GM18907 (cell line): ENCODE measurements around the gene KRTAP1-4.
"Not testable (repeated sequence)": the region's sequence is repeated elsewhere in the genome, so short reads cannot be mapped to it uniquely, and the experiment has no call there.

Experiments
- ATAC-seq: cut with Tn5 transposase; IDR thresholded peaks from one replicate; pipeline ENCODE4 v1.9.1; 2021; ENCODE audit warnings: mild to moderate bottlenecking, moderate library complexity; ENCODE audit not compliant: unreplicated experiment

KRTAP1-4 gene

GRCh38 chr17:41029633-41030245 is at the start of gene KRTAP1-4:
Gene KRTAP1-4, minus strand, starts transcription at chr17:41030195. Its CDS starts 117 bp downstream, at chr17:41030078.
- ATAC-seq, result no peak

DNA sequence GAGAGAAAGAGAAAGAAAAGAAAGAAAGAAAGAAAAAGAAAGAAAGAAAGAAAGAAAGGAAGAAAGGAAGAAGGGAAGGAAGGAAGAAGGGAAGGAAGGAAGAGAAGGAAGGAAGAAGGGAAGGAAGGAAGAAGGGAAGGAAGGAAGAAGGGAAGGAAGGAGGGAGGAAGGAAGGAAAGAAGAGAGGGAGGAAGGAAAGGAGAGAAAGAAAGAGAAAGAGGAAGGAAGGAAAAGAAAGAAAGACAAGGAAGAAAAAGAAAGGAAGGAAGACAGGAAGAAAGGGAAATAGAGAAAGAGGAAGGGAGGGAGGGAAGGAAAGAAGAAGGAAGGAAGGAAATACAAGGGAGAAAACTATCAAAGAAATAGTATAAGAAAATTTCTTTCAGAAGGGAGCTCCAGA is 46.8 kb upstream of the KRTAP1-4 start:
- ATAC-seq, result no peak

- ATAC-seq, result no peak
Measured at GRCh38 chr17:41073676-41074075, 43.7 kb upstream of the KRTAP1-4 start.

GRCh38 chr17:41071606-41072360 is 41.8 kb upstream of the KRTAP1-4 start:
- ATAC-seq, result no peak

GRCh38 chr17:41069031-41069430 is 39.0 kb upstream of the KRTAP1-4 start:
- no peak for ATAC-seq

DNA sequence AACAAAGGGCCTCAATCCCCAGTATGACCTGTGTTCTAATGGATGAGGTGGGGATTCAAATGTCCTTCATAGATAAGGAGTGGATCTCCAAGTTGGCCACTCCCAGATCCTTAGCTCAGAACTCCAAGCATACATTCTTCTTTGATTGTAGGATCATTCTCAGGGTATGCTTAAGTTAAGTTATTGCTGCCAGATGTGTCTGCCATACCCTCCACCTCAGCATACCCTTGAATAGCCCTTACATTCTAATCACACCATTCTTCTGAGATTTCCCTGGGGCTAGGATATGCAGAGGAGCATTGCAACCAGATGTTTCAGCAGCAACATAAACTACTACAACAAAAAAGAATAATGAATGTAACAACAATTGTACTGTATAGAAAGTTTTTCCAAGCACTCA is 37.3 kb upstream of the KRTAP1-4 start:
- no peak for ATAC-seq

- no peak for ATAC-seq
Measured at GRCh38 chr17:41065829-41066624, 36.0 kb upstream of the KRTAP1-4 start, which contains the start of gene KRTAP2-4. Gene KRTAP2-4, minus strand, starts transcription at chr17:41065879. Its CDS starts 34 bp downstream, at chr17:41065845.

DNA sequence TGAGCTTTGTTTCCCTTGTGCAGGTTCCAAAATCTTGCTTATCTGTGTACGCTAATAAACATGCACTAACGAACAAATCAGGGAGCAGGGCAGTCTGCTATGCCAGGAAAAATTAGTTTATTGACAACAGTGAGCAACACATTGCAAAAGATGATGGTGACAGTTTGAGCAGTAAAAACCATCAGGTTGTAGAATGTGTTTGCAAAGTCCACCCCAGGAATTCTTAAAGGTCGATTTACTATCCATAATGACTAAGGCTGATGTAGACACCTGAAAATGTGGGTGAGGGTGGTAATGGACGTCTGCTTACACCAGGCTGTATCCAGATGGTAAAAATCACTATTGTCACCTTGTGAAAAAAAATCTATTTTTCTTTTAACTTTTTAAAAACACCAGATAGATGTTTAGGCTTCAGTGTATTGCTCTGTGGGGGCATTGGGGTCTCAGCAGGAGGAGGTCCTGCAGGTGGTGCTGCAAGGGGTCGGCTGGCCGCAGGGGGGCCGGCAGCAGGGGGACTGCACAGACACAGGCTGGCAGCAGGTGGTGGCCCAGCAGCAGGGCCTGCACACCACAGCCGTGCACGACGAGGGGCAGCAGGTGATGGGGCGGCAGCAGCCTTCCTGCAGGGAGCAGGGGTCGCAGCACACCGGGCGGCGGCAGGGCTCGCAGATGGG is 35.2 kb upstream of the KRTAP1-4 start:
- ATAC-seq, result not testable (repeated sequence)

GRCh38 chr17:41064301-41064700 is 34.3 kb upstream of the KRTAP1-4 start:
- ATAC-seq, result no peak

DNA sequence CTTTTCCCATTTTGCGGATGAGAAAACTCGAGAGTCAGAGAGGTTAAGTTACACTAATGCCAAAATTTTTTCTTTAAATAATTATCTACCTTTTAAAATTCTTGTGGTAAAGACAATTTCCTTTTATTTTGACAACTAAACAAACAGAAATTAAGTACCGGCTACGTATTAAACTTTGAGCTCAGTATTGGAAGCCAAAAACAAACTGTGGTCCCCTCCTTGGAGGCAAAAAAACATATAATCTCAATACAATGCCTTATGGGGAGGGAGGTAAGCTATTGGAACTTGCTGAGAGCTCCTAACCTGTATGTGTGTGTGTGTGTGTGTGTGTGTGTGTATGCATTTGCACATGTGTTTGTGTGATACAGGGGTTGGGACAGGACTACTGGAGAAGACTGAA is 33.5 kb upstream of the KRTAP1-4 start:
- no peak for ATAC-seq

DNA sequence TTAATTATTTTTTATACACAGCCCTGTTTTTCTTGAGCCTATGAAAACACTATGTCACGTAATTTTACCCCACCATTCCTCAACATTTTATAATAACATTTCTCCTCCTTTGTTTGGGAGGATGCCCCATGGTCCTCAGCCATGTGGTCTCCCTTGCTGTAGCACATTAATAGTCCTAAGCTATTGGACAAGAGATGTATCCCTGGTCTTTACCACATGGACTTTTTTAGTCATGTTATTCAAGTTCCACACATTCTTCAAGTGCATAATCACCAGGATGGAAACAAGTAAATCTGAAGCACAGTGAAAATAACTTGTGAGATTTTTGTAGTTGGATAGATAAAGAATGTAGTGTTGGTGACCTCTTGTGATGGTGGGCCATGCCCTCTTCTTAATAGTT is 32.0 kb upstream of the KRTAP1-4 start:
- ATAC-seq, result no peak

GRCh38 chr17:41060052-41060604 is 30.1 kb upstream of the KRTAP1-4 start, which contains the start of gene KRTAP2-3:
Gene KRTAP2-3, minus strand, starts transcription at chr17:41060114. Its CDS starts 64 bp downstream, at chr17:41060050.
- no peak for ATAC-seq

DNA sequence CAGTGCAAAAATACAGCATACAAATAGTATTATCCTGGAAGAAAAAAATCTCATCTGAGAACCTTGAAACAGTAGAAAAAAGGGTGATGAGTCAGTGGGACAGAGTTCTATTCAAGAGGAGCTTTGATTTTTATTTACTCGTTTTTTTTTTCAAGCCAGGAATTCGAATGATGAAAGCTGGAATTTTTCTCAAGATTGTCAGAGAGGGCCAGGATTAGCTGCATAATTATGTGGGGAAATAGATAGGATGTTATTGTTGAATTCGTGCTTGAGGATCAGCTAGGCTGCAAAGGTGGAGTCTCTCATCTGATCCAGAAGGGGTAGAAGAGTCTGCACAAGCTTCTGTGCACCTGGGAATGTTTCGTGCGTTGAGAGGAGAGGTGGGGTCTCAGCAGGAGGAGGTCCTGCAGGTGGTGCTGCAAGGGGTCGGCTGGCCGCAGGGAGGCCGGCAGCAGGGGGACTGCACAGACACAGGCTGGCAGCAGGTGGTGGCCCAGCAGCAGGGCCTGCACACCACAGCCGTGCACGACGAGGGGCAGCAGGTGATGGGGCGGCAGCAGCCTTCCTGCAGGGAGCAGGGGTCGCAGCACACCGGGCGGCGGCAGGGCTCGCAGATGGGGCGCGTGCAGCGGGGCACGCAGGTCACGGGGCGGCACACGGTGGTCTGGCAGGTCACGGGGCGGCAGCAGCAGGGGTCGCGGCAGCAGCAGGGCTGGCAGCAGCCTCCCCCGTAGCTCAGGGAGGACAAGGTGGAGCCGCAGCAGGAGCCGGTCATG is 29.5 kb upstream of the KRTAP1-4 start:
- ATAC-seq, result not testable (repeated sequence)

GRCh38 chr17:41058741-41059140 is 28.7 kb upstream of the KRTAP1-4 start:
- ATAC-seq, result no peak

DNA sequence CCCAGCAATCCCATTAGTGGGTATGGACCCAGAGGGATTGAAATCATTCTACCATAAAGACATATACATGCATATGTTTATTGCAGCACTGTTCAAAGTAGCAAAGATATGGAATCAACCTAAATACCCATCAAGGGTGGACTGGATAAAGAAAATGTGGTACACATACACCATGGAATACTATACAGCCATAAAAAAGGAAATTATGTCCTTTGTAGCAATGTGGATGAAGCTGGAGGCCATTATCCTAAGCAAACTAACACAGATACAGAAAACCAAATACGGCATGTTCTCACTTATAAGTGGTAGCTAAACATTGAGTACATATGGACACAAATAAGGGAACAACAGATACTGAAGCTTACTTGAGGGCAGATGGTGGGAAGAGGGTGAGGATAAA is 27.6 kb upstream of the KRTAP1-4 start:
- ATAC-seq, result no peak

DNA sequence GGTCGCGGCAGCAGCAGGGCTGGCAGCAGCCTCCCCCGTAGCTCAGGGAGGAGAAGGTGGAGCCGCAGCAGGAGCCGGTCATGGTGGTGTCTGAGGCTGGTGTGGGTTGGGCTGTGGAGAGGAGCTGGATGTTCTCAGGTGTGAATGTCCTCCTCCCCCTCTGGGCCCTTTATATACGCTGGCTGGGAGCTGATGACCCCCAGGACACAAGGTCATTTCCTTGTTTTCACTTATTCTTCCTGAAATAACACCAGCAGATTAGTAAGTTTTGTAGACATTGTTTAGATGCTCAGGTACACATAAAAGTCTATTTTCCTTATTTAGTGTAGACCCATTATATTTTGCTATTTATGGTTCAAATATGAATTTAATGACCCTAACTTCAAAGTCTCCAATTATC is 25.1 kb upstream of the KRTAP1-4 start, which contains the start of gene KRTAP2-2:
TSS of gene KRTAP2-2 (minus strand) at position 101 of the 400 bp plus-strand sequence. CDS start at position 82, 19 bp downstream.
- not testable (repeated sequence) for ATAC-seq

- ATAC-seq, result not testable (repeated sequence)
Measured at GRCh38 chr17:41054556-41054955, 24.6 kb upstream of the KRTAP1-4 start.

DNA sequence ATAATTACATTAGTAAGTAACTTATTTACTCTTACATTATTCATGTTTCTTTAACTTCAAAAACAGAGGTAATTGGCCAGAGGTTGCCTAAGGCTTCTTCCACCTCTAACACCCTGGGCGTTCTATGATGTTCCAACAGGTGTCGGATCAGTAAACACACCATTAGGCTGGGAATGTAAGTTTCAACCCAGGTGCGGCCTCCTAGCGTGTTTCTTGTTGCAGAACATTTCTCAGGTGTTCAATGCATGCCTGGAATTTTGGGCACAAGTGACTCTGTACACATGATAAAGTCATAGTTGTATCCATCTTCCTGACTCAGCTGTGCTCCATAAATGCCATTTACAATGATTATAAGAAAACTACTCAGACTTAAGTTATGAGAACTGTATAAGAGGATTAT is 24.0 kb upstream of the KRTAP1-4 start:
- ATAC-seq, result no peak

GRCh38 chr17:41052566-41052965 is 22.6 kb upstream of the KRTAP1-4 start:
- no peak for ATAC-seq

DNA sequence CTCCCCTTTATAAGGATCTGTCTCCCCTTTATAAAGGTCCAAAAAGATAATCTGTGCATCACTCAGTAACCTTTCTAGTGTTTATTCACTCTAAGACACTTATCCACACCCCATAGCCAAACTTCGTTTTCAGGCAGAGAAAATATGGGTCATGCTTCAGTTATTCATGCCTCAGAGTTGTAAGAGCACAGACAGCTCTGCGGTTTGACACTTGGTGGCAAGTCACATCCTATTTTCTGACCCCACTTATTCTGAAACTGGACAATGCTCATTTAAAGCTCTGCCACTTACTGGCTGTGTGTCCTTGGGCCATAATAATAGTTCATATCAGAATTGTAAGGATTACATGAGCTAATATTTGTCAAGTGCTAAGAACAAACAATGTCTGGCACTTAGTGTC is 19.1 kb upstream of the KRTAP1-4 start:
- no peak for ATAC-seq
